T-helper 1 cell treated with Interleukin-12 subunit alpha and Interleukin-12 subunit beta and Interleukin-4 antibody, amounts not matched to agents 30 μg/mL and 1 μg/mL, for 36 hours (primary cell): ENCODE measurements around the gene CEP112.

Source experiments
- H3K27ac Mint-ChIP-seq: one replicate; pipeline ENCODE4 v1.8.0; 2021; ENCODE audit warnings: mild to moderate bottlenecking, mixed read lengths
- H3K27me3 Mint-ChIP-seq: one replicate; pipeline ENCODE4 v1.8.0; 2021; ENCODE audit warnings: low read depth, mixed read lengths
- H3K36me3 Mint-ChIP-seq: one replicate; pipeline ENCODE4 v1.8.0; 2021; ENCODE audit warnings: low read depth, mixed read lengths
- H3K4me1 Mint-ChIP-seq: one replicate; pipeline ENCODE4 v1.8.0; 2021; ENCODE audit warnings: low read depth, mixed read lengths
- H3K4me3 Mint-ChIP-seq: one replicate; pipeline ENCODE4 v1.8.0; 2021; ENCODE audit warnings: mild to moderate bottlenecking, moderate library complexity, mixed read lengths
- H3K9me3 Mint-ChIP-seq: one replicate; pipeline ENCODE4 v1.8.0; 2021; ENCODE audit warnings: mixed read lengths

CEP112 gene

DNA sequence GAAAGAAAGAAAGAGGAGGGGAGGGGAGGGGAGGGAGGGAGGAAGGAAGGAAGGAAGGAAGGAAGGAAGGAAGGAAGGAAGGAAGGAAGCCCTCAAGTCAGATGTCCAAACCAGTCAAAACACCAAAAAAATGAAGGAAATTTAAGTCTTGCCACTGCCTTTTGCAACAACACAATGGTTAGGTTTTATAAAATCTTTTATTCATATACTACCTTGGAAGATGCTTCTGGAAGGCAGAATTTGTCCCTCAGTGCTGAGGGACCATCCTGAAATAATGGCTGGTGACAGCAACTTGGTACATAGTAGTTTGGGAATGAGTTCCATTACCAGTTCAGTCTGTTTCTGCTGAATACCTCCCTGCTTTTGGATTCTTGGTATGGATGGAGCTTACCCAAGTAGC, 29.4 kb upstream of the CEP112 start:
- Mint-ChIP-seq H3K27ac (no peak overlapping the region), H3K4me1 (no peaks in the 10 kb centered on the region), H3K27me3 (peaks cover 43% of the 10 kb centered on the region), H3K36me3 (no peaks in the 10 kb centered on the region), H3K4me3 (no peak overlapping the region), H3K9me3 (peaks cover 3% of the 10 kb centered on the region)

DNA sequence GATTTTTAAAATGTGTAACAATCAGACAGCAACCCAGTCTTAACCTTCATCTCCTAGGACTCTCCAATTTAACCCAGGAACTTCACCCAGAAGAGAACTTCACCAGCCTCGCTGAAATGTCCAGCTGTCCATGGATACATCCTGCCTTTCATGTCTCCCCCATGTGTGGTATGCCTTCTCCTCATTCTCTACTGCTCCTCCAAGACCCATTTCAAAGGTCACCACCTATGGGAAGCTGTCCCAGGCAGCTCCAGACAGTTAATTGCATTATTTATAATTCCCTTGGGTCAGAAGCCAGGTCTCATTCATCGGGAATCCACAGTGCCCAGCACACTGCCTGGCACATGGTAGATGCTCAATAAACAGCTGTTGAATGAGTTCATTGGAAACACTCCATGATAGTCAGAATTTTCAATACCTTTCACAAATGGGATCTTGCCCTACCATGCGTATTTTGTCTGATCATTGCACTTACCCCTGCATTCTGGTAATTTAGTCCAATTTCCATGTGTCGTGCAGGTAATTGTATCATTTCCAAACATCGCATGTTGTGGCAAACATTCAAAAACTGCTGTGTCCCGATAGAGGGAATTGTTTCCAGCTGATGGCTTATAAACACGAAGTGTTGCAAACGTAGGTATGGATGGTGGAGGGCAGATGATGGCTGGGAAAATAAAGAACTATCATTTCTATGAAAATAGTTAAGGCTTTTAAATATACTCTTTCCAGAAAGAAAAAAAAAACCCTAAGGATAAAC, 28.3 kb upstream of the CEP112 start:
- Mint-ChIP-seq H3K27ac (no peak overlapping the region), H3K4me1 (no peaks in the 10 kb centered on the region), H3K9me3 (peaks cover 3% of the 10 kb centered on the region), H3K36me3 (no peaks in the 10 kb centered on the region), H3K4me3 (no peak overlapping the region), H3K27me3 (peaks cover 43% of the 10 kb centered on the region)

DNA sequence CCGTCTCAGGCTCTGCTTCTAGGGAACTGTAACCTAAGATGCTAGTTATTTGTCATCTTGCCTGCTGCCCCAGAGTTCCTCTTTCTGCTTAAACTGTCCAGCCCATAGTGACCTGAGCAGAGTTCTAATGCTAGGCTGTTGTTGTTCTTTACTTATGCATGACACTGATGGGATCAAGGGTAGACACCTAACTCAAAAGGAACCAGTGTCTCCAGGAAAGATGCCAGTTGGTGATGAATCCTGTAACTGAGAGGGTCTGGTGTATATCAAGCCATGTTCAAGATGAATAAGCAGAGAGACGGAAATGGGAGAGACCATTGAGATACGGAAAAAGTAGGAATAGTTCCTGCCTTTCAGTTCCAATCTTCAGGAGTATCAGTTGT, 23.6 kb upstream of the CEP112 start:
- Mint-ChIP-seq H3K36me3 (no peaks in the 10 kb centered on the region), H3K27me3 (peaks cover 43% of the 10 kb centered on the region)

DNA sequence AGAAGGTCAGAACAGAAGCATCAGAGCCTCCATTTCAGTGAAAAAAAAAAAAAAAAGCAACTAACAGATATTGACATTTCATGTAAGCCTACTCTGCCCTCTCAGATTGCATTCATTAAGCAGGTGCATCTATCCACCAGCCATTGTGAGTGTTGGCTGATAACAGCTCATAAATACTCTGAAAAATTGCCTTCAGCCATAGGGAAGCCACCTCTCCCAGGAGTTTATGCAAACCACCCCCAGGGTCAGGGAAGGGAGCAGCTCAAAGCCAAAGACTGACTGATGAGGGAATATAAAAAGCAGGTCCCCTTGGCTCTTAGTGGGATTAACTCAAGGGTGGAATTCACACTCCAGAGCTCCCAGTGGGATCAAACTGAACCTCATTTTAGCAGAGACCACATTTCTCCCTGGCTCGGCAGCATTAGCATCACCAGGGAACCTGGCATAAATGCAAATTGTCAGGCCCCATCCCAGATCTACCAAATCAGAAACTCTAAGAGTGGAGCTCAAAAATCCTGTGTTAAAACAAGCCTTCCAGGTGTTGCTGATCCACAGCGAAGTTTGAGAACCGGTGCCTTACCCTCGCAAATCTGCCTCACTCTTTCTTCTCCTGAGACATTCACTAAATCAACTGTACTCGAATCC, 23.1 kb upstream of the CEP112 start:
- H3K4me1 Mint-ChIP-seq = no peaks in the 10 kb centered on the region
- no peaks in the 10 kb centered on the region for H3K36me3 Mint-ChIP-seq
- no peak overlapping the region for H3K27ac Mint-ChIP-seq
- H3K4me3 Mint-ChIP-seq = no peak overlapping the region
- H3K27me3 Mint-ChIP-seq = peaks cover 43% of the 10 kb centered on the region
- peaks cover 3% of the 10 kb centered on the region for H3K9me3 Mint-ChIP-seq

More for the DNA sequence above, 23.6 kb upstream of the CEP112 start:
- Mint-ChIP-seq H3K9me3 (peaks cover 3% of the 10 kb centered on the region), H3K4me3 (no peak overlapping the region), H3K4me1 (no peaks in the 10 kb centered on the region), H3K27ac (no peak overlapping the region)

DNA sequence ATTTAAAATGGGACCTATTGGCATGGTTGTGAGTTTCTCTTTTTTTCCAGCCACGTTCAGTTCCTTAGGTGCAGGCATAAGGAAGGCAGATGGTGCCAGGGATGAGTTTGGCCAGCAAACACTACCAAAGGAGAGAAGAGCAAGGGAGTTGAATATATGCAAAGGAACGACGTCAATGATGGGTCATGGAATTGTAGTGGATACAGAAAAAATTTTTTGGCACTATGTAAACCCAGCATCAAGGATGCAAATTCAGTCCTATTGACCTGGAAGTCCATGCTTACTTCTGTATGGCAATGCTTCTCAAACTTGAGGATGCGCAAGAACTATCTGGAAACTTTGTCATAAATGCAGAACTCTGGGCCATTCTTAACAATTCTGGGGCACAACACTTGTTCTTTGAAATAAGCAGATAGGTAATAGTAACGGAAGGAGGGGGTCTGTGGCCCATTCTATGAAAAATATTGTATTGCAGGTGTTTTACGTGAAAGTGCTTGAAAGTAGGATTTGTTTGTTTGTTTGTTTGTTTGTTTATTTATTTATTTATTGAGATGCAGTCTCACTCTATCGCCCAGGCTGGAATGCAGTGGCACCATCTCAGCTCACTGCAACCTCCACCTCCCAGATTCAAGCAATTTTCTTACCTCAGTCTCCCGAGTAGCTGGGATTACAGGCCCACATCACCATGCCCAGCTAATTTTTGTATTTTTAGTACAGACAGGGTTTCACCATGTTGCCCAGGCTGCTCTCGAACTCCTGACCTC, 19.3 kb upstream of the CEP112 start:
- H3K9me3 Mint-ChIP-seq = no peaks in the 10 kb centered on the region
- no peaks in the 10 kb centered on the region for H3K36me3 Mint-ChIP-seq
- H3K27me3 Mint-ChIP-seq = peaks cover 24% of the 10 kb centered on the region
- H3K4me1 Mint-ChIP-seq = no peaks in the 10 kb centered on the region
- no peak overlapping the region for H3K4me3 Mint-ChIP-seq
- no peak overlapping the region for H3K27ac Mint-ChIP-seq

DNA sequence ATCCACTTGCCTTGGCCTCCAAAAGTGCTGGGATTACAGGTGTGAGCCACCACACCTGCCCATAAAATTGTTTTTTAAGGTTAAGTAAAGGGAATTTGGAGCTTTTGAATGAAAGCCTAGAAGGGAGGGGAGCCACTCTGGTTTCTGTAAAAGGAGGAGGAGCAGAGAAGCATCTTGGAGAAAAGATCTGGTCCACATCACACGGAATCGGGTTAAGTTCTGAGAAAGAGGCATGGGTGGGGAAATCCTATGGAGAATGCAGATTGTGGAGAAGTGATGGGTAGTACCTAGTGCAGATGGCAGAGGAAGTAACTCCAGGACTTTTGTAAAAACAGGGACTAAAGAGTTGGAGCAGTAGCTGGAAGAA, 18.3 kb upstream of the CEP112 start:
- Mint-ChIP-seq H3K9me3 (no peaks in the 10 kb centered on the region), H3K27ac (no peak overlapping the region), H3K27me3 (peaks cover 24% of the 10 kb centered on the region), H3K36me3 (no peaks in the 10 kb centered on the region), H3K4me3 (no peak overlapping the region), H3K4me1 (no peaks in the 10 kb centered on the region)

DNA sequence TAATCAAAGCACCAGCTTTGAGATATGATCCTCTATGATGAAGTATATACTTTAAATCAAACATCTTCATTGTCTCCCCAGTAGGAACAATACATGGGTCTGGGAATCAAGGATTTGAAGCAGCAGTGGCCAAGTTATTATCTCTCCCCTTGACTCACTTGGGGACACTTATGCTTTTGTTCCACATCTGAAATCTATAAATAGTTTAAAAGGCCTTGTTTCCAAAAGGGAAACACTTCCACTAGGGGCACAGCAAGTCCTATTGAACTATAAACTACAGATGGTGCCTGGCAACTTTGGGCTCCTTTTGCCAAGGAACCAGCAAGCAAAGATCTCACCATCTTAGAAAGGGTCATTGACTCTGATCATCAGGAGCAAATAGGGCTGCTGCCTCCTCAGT, 16.0 kb upstream of the CEP112 start:
- no peak overlapping the region for H3K4me3 Mint-ChIP-seq
- no peak overlapping the region for H3K27ac Mint-ChIP-seq
- H3K36me3 Mint-ChIP-seq = no peaks in the 10 kb centered on the region
- no peaks in the 10 kb centered on the region for H3K9me3 Mint-ChIP-seq
- H3K27me3 Mint-ChIP-seq = peaks cover 17% of the 10 kb centered on the region
- no peaks in the 10 kb centered on the region for H3K4me1 Mint-ChIP-seq

DNA sequence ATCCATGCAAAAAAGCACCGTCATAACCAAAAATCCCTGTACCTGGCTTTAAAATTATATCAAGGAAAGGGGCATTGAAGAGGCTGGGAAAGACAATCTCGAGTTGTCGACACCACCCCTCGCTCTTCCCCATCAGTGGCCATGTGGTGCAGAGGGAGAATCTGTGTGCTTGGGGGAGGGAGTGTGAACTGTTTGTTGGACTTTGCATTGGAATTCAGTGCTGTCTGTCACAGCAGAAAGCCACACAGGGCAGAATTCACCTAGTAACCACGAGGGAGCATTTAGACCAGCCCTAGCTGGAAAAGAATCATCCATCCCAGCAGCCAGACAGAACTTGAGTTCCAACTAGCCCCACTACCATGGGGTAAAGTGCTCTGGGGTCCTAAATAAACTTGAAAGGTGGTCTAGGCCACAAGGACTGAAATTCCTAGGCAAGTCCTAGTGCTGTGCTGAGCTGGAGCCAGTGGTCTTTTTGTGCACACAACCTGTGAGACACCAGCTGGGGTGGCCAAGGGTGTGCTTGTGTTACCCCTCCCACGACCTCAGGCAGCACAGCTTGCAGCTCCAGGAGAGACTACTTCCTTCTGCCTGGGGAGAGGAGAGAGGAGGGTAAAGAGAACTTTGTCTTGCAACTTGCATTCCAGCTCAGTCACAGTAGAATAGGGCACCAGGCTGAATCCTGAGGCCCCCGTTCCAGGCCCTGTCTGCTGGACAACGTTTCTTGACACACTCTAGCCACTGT, 11.5 kb upstream of the CEP112 start:
- H3K4me1 Mint-ChIP-seq = peaks cover 15% of the 10 kb centered on the region
- no peak overlapping the region for H3K27ac Mint-ChIP-seq
- no peaks in the 10 kb centered on the region for H3K9me3 Mint-ChIP-seq
- H3K4me3 Mint-ChIP-seq = no peak overlapping the region
- no peaks in the 10 kb centered on the region for H3K36me3 Mint-ChIP-seq
- H3K27me3 Mint-ChIP-seq = peaks cover 6% of the 10 kb centered on the region

DNA sequence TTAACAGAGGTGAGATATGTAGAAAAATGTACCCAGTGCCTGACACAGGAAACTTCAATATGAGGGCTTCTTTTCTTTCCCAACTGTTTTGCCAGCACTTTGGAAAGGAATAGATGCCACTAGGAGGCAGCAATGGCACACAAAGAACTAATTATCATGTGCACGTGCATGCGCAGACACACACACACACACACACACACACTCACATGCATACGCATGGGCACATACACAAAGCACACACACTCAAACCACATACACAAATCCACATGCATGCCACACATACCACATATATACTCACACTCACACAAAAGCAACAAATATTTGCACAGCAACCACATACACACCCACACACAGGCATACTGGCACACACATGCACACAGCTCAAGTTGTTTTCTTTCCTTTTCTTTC, 8.8 kb upstream of the CEP112 start:
- H3K4me3 Mint-ChIP-seq = no peak overlapping the region
- peaks cover 6% of the 10 kb centered on the region for H3K27me3 Mint-ChIP-seq
- peaks cover 15% of the 10 kb centered on the region for H3K4me1 Mint-ChIP-seq
- H3K27ac Mint-ChIP-seq = no peak overlapping the region
- H3K9me3 Mint-ChIP-seq = no peaks in the 10 kb centered on the region
- no peaks in the 10 kb centered on the region for H3K36me3 Mint-ChIP-seq

DNA sequence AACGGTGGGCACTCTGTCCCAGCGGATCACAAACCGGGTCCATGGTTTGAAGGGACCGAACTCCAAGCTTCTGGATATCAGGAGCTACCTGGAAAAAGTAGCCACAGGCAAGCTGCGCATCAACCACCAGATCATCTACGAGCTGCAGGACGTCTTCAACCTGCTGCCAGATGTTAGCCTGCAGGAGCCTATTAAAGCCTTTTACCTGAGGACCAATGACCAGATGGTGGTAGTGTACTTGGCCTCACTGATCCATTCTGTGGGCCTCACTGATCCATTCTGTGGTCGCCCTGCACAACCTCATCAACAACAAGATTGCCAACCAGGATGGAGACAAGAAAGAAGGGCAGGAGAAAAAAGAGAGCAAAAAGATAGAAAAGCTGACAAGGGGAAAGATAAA, 6.3 kb upstream of the CEP112 start:
- H3K4me1 Mint-ChIP-seq = peaks cover 15% of the 10 kb centered on the region
- no peak overlapping the region for H3K27ac Mint-ChIP-seq
- H3K36me3 Mint-ChIP-seq = no peaks in the 10 kb centered on the region
- no peak overlapping the region for H3K4me3 Mint-ChIP-seq
- H3K27me3 Mint-ChIP-seq = peaks cover 6% of the 10 kb centered on the region
- no peaks in the 10 kb centered on the region for H3K9me3 Mint-ChIP-seq

DNA sequence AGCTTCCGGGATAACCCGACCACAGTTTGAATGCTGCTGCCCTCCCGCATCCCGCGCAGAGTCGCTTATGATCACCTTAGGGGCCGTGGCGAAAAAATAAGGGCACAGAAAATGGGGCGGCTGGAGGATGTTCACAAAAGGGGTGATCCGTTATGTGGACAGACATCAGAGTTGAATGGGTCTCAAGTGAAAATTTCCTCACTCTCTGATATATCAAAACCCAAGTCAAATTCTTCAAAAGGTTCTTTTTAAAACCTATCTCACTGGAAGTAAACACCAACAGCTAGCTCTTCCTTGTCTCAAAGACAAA, 400 bp upstream of the CEP112 start:
- Mint-ChIP-seq H3K9me3 (no peaks in the 10 kb centered on the region), H3K4me3 (peak overlapping the region; percentile 65), H3K4me1 (peaks cover 14% of the 10 kb centered on the region), H3K27me3 (no peaks in the 10 kb centered on the region), H3K36me3 (no peaks in the 10 kb centered on the region), H3K27ac (peak overlapping the region; percentile 56)

DNA sequence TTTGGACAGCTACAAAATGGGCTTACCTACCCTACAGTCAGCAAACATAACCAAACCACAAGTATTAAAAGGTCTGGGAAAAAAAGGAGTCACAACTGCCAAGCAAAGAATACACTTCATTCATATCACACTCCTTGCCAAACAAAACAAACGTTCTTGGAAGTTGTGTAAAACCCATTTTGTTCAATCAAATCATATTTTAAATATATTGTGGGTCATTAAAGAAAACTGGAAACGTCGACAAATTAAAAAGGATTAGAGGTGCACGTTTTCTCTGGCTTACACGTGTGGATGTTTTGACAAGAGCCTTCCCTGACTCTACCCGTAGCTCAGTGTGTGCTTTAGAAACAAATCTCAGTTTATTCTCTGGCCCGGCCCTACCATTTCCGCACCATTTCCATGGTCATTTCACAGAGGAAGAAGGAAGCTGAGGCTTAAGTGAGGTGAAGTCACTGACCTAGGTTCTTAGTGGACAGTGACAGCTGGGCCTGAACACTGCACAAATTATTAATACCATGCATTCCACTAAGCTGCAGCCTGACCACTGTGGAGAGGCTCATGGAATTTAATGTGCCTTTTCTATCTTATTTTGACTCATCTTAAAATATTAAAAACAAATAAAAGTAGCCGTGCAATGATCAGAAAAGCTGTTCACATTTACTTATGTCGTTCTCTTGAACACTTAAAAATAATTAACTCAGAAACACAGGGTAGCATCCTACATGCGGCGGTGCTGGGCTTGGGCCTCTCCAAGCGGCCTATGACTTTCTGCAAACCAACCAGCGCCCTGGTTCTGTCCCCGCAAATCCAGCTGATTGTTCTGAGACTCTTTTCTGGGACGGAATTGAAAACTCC, 968 bp downstream of the CEP112 start:
- H3K27me3 Mint-ChIP-seq = no peaks in the 10 kb centered on the region
- peak overlapping the region; percentile 80 for H3K4me3 Mint-ChIP-seq
- no peaks in the 10 kb centered on the region for H3K9me3 Mint-ChIP-seq
- H3K36me3 Mint-ChIP-seq = no peaks in the 10 kb centered on the region
- peaks cover 14% of the 10 kb centered on the region for H3K4me1 Mint-ChIP-seq
- H3K27ac Mint-ChIP-seq = peak overlapping the region; percentile 19

DNA sequence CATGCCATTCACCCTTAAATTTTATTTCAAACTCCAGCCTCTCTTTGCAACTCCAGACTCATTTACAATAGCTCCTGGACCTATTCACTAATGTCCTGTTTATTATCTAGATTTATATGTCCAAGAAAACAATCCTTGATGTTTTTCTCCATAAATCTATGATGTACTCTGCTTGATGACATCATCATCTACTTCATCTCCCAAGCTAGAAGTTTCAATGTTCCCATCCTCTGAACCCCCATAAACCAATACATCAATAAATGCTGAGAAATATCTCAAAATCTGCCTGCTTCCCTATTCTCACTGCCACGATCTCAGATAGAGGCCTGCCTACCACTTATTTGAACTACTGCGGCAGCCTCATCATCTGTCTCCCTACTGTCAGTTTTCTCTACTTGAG, 4.2 kb downstream of the CEP112 start:
- Mint-ChIP-seq H3K4me1 (peaks cover 14% of the 10 kb centered on the region), H3K4me3 (no peak overlapping the region), H3K27me3 (peaks cover 4% of the 10 kb centered on the region), H3K9me3 (no peaks in the 10 kb centered on the region), H3K36me3 (peaks cover 1% of the 10 kb centered on the region), H3K27ac (no peak overlapping the region)

DNA sequence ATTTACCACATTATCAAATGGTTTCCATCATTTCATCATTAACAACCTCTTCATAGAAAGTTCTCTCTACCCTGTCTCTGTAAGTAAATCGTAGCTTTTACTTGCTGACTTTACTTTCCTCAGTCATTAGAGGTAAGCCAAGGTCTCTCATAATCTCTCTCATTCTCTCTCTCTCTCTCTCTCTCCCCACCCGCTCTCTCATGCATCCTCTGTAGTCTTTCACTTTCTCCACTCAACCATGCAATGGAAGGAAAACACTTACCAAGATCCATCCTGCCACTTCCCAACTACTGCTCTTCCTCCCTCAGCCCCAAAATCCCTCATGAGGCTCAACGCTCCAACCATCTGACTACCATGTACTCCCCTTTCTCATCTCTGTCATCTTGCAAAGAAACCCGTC, 6.1 kb downstream of the CEP112 start:
- Mint-ChIP-seq H3K27ac (no peak overlapping the region), H3K4me1 (peaks cover 4% of the 10 kb centered on the region), H3K36me3 (peaks cover 1% of the 10 kb centered on the region), H3K27me3 (peaks cover 4% of the 10 kb centered on the region), H3K9me3 (no peaks in the 10 kb centered on the region), H3K4me3 (no peak overlapping the region)
